GM21737 (cell line): ENCODE results near the gene FOXO3B.
"Not testable (repeated sequence)": the region's sequence is repeated elsewhere in the genome, so short reads cannot be mapped to it uniquely, and the experiment has no call there.

Experiments used
- ATAC-seq: cut with Tn5 transposase; IDR thresholded peaks from one replicate; pipeline ENCODE4 v1.9.1; 2021; ENCODE audit warnings: mild to moderate bottlenecking, moderate library complexity; ENCODE audit not compliant: unreplicated experiment

FOXO3B gene

DNA sequence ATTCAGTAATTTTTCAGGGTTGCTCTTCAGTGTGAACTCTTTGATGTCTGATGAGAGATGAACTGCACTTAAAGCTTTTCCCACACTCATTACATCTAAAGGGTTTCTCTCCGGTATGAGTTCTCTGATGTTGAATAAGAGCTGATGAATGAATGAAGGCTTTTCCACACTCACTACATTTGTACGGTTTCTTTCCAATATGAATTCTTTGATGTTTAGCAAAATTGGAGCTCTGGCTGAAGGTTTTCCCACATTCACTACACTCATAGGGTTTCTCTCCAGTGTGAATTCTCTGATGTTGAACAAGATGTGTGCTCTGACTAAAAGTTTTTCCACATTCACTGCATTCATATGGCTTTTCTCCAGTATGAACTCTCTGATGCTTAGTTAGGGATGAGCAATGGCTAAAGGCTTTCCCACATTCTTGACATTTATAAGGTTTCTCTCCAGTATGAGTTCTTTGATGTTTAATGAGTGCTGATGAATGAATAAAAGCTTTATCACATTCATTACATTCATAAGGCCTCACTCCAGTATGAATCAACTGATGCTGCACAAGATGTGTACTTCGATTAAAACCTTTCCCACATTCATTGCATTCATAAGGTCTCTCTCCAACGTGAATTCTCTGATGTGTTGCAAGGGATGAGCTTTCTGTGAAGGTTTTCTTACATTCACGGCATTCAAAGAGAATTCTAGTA is 20.0 kb downstream of the FOXO3B start:
- not testable (repeated sequence) for ATAC-seq

DNA sequence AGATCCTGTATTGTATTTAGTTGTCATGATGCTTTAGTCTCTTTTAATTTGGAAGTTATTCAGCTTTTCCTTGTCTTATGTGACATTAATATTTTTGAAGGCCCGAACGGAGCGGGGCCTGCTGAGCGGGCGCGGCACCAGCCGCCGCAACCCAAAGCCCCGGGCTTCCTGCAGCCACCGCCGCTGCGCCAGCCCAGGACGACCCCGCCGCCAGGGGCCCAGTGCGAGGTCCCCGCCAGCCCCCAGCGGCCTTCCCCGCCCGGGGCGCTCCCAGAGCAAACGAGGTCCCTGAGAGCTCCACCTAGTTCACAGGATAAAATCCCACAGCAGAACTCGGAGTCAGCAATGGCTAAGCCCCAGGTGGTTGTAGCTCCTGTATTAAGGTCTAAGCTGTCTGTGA is 32.0 kb downstream of the FOXO3B start:
- ATAC-seq, result not testable (repeated sequence)

DNA sequence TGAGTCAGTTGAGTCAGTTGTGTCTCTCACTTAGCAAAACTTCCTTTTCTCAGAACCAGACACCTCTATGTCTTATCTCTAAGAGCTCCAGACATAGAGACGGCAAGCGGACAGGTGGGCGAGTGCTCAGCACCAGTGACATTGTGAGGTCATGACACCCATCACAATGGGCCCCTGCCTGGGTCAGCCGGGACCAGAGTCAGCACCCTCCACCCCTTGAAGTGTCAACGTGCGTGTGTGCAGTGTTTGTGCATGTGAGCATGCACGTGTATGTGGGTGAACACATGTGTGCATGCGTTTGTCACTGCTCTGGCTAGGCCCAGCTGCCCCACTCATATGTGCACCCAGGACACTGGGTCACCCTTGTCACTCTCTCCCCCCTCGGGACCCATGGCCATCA is 37.8 kb downstream of the FOXO3B start, which contains the start of gene TBC1D28:
TSS of gene TBC1D28 (minus strand) at position 101 of the 400 bp plus-strand sequence. CDS start 3,039 bp downstream, outside the sequence.
- ATAC-seq, result not testable (repeated sequence)

DNA sequence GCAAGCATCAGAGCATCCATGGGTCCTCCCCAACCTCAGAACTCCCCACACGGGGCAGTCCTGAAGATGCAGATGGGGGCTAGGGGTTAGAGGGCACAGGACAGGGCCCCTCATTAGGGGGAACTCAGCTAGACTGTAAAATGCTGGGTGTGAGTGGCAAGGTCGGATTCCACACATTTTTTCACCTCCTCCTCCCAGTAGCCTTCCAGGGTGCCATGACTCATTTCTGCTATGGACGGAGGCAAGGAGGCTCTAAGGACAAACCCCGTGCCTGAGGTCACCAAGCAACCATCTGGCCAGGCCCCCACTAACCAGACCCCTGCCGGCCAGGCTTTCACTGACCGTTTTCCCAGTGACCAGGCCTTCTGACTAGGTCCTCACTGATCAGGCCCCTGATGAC is 39.0 kb downstream of the FOXO3B start:
- ATAC-seq, result not testable (repeated sequence)

DNA sequence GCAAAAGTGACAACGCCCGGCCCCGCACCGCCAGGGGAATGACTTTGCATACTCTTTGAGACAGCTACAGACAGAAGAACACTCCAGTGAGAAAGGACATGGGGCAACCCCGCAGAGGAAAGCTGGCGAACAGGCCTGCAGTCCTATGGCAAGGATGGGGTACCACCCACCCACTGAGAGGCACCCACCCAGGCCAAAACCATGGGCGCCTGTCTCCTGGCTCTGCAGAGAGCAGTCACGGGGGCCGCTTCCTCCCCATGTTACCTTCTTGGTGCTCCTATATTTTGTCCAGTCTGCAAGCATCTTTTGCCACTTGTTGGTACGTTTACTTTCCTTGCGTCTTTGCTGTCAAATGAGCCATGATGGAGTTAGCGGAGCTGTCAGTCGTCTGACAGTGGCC is 43.8 kb downstream of the FOXO3B start:
- ATAC-seq, result not testable (repeated sequence)

DNA sequence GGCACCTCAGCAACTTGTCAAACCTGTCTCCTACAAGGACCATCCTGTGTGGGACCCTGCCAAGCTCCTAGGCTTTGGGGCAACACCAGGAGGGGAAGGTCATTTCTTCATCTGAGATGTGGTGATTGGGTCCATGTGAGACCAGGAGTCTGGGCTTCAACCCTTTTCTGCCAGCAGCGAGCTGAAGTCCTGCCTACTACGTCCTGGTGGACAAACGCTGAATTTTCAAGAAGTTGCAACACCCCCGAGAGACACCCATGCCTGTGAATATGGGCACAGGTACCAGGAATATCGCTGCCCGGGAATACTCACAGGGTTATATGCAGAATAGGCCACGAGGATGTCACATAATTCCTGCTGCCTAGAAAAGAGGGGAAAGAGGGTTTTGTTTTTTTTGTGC is 45.9 kb downstream of the FOXO3B start:
- not testable (repeated sequence) for ATAC-seq

DNA sequence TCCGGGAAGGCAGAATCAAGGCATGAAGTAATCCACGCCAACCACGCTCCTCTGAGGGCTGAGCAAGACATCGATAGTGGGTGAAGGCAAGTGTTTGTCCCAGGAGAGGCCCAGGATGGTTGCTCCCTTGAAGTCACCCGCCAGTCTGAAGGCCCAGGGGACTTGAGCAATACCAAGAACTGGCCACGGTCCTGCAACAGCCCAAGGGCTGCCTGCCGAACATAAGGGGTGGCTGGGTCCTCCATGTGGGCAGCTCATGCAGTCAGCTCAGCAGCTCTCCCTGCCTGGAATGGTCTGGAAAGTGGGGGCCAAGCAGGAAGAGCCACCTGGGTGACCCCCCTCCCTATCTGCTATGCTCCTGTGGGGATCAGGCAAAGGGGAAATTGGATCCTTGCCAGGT is 46.3 kb downstream of the FOXO3B start:
- ATAC-seq, result not testable (repeated sequence)

DNA sequence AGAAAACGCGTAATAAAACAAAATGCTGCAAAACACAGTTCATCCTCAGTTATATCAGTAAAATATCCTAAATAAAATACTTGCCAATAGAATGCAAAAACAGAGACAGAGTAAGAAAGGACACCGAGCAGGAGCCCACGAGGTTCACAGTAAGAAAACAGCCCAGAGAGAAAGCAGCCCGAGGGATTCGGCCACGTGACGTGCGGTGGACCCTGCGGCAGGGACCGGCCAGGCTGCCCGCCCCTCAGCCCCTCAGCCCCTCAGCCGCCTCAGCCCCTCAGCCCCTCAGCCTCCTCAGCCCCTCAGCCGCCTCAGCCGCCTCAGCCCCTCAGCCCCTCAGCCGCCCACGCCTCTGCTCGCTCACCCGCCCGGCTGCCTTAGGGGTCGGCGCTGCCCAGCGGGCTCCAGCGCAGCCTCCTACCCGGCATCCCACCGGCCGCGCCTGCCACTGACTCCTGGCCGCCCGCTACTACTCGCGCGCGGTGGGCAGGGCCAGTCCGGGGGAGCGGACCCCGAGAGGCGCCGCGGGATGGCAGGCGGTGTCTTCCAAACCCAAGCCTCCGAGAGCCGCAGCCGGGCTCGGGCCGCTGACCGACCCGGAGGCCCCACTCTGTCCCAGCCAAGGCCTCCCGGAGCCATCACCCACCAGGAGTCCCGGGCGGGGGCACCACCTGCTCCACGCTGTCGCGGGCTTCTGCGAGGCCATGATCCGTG is 47.4 kb downstream of the FOXO3B start:
- ATAC-seq, result not testable (repeated sequence)
